Measurements from ENCODE around the gene NEURL4.

- TF ChIP-seq, protein P1, sequence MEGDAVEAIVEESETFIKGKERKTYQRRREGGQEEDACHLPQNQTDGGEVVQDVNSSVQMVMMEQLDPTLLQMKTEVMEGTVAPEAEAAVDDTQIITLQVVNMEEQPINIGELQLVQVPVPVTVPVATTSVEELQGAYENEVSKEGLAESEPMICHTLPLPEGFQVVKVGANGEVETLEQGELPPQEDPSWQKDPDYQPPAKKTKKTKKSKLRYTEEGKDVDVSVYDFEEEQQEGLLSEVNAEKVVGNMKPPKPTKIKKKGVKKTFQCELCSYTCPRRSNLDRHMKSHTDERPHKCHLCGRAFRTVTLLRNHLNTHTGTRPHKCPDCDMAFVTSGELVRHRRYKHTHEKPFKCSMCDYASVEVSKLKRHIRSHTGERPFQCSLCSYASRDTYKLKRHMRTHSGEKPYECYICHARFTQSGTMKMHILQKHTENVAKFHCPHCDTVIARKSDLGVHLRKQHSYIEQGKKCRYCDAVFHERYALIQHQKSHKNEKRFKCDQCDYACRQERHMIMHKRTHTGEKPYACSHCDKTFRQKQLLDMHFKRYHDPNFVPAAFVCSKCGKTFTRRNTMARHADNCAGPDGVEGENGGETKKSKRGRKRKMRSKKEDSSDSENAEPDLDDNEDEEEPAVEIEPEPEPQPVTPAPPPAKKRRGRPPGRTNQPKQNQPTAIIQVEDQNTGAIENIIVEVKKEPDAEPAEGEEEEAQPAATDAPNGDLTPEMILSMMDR (conservative IDR thresholded peaks at IDR 0.05), result no peak
- TF ChIP-seq ZFX (IDR thresholded peaks at IDR 0.05), result no peak
These were observed 38.9 kb upstream of the NEURL4 start for GRCh38 chr17:7367918-7368598.
